ENCODE results near the gene ARL10.

ARL10 gene

GRCh38 chr5:176365351-176366231, at the start of gene ARL10:
Gene ARL10, plus strand, starts transcription at chr5:176365487. Its CDS starts 77 bp downstream, at chr5:176365564.
- DNase-seq, result no peak

DNA sequence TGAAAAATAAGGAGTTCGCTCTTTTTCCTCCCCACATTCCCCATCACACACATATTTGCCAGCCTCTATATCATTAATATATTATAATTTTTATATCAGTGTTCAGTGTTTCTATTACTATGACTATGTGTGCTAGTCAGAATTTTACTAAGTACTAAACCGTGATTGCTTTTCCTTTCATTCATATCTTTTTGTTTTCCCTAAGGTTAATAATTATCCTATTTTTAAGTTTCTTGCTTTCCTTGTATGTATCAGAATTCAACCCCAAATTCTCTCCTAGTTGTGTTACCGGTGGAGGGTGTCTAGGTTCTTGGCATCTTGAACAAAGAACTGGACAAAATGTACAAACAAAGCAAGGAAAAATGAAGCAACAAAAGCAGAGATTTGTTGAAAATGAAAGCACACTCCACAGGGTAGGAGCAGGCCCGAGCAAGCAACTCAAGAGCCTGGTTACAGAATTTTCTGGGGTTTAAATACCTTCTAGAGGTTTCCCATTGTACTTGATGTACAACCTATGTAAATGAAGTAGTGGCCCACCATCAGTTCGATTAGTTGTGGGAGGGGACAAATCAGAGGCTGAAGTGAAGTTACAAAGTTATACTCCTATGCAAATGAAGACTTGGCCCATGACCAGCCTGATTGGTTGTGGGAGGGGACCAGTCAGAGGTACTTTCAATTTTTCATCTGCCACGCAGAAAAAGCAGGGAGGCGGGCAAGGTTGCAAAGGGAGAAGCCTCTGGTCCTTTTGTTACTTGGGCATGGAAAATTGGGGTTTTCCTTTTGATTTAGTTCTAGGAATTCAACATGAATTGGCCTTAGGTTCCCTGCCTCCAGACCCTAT, 47.5 kb upstream of the ARL10 start:
- no peak for DNase-seq

GRCh38 chr5:176319827-176320554, 45.3 kb upstream of the ARL10 start:
- DNase-seq, result peak; percentile 9

DNA sequence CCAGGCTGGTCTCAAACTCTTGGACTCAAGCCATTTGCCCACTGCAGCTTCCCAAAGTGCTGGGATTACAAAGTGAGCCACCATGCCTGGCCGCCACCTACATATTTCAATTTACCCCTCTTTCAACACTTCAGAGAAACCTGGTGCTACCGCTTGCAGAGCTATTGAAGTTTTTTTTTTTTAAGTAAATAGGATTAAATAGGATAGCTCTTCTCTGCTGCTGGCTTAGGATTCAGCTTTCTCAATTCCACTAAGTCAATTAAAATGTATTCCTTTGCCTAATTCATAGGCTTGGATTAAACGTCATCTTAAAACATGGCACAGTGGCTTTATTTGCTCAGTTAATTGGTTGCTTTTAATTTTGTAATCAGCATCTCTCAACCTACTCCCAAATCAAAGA, 44.7 kb upstream of the ARL10 start:
- DNase-seq, result no peak

- DNase-seq, result no peak
These were observed 31.1 kb upstream of the ARL10 start for GRCh38 chr5:176334031-176334770.

GRCh38 chr5:176337913-176338312, 27.4 kb upstream of the ARL10 start:
- no peak for DNase-seq

DNA sequence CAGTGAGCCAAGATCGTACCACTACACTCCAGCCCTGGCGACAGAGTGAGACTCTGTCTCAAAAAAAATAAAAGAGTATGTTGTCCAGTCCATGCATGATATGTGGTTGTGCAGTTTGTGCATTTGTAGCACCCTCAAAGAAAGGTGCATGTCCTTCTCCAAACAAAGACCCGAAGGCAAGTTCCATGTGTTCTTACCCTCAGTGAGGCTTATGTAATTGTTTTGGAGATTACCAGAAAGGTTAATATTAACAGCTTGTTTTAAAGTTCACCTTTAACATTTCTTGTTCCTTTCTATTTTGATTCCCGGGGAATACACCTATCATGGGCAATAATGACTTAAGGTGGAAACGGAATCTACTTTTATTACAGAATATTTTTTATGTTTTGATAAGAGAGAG, 26.0 kb upstream of the ARL10 start:
- no peak for DNase-seq

- no peak for DNase-seq
These were observed 23.7 kb upstream of the ARL10 start for GRCh38 chr5:176341325-176342157.

DNA sequence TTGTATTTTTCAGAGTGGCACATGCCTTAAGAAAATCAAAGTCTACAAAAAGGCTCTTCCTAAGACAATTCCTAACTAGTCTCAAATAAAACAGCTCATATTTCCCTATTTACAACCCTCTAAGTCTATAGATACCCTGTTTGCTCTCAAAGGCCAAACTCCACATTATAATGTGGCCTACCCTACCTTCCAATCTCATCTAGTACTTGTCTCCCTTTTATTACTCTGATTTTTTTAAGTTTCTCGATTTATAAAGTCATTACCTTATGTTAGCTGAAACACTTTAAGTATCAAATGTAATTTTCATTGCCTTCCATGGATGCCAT, 23.2 kb upstream of the ARL10 start:
- DNase-seq, result no peak

DNA sequence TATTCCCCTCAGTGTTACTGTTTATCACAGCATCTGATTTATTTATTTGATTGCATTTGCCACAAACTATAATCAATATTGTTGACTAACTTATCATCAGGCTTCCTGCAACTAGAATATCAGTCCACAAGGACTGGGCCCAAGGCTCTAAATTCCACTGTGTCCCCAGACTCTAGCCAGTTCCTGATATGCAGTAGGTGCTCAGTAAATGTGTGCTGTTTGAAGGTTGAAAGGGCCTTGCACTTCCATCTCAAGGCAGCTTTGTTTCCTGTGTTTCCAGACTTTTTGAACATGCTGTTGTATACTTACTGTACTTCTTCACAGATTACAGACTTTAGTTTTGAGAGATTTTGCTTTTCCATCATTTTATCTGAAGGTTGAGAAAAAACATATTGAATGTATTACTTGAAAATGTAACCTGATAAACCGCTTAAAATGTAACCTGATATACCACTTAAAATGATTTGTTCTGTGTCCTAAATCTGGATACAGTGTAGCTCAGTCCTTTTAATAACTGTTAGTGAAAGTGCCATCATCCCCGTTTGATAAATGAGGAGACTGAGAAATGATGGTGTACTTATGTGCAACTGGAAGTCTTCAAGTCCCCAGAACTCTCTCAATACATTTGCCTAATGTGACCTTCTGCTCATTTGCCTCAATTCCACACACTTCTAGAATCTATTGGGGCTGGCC, 22.4 kb upstream of the ARL10 start:
- DNase-seq, result no peak

DNA sequence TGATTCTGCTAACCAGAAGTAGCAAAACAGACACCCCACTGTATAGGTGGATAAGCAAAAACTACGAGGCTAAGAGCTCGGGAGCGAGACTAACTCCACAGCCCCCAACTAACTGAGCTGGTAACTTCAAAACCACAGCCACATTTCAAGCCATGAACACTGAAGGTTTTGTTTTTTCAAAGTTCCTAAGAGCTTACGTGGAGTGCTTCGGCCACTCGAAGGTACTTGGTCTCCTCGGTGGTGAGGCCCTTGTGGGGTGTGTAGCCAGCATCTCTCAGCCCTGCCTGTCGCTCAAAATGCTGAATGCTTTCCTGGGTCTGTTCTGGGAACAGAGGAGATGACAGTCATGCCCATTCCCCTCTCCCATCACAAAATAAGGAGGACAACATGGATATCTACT, 14.9 kb upstream of the ARL10 start:
- no peak for DNase-seq

DNA sequence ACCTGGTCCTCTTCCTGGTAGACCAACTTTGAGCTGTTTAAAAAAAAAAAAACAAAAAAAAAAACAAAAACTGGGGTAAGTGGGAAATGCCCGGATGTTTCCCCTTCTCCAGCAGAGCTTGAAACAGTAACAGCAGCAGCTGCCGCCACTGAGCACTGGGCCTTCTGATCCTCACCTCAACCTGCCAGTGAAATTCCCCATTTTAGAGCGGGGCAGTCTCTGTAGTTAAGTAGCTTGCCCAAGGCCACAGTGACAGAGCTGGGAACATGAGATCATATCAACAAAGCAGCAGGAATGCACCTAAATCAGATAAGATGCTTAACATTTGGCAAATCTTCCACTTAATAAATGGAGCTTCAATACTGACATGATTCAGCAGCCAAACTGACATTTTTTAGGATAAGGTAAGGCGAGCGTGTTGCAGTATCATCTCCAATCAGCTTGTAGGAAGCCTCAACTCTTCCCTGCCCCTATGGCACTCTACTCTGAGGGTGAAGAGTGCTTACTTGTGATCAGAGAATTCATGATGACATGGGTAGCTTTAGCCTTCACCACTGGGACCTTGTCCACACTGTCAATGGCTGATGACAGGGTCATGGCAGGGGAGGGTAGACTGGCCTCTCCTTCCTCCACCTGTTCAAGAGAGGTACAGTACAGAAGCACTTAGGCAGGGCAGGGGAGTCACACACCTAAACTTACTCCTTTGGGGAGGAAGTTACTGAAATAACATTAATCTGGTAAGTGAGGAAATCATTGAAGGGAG, 13.0 kb upstream of the ARL10 start:
- DNase-seq, result no peak

DNA sequence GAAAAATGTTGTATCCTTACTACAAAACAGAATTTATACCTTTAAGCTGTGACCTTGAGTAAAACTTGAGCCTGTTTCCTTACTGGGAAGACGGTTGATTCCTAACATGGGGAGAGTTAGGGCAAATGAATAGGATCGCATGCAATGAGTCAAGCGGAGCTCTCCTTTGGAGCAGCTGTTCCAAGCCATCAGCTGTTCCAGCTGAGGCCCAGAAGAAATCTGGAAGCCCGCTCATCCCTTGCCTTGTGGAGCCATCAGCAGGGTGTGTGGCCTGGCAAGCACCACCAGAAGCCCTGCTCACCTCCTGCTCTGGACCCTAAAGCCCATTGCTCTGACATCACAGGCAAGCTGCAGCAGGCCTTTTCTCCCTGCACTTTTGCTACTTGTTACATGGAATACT, 11.8 kb upstream of the ARL10 start:
- no peak for DNase-seq

GRCh38 chr5:176355400-176356178, 9.7 kb upstream of the ARL10 start:
- no peak for DNase-seq

- no peak for DNase-seq
These were observed 9.1 kb upstream of the ARL10 start for GRCh38 chr5:176356179-176356566.

DNA sequence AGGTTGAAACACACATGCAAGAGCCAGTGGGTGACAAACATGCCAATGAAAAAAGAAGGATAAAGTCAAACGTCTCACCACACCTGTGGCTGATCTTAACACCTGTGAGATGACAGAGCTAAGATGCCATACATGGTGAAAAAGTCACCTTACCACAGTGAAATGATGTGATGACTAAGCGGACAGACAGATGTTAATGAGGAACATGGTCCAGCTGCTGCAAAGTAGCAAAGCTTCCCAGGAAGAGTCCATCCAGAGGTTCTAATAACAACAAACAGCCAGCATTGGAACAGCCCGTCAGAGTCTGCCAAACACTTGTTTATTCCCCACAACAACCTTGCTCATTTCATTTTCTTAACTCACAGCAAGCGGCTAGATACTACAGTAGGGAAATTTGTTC, 5.6 kb upstream of the ARL10 start:
- no peak for DNase-seq

- no peak for DNase-seq
These were observed 4.3 kb upstream of the ARL10 start for GRCh38 chr5:176360894-176361436.

GRCh38 chr5:176361437-176362232, 3.7 kb upstream of the ARL10 start, which contains the start of gene KIAA1191:
Gene KIAA1191, minus strand, starts transcription at chr5:176361764. Its CDS starts 2,256 bp downstream, at chr5:176359508.
- DNase-seq, result peak; percentile 92

- no peak for DNase-seq
These were observed 3.1 kb upstream of the ARL10 start for GRCh38 chr5:176362233-176362490.

Data from MV-4-11 (cell line).